Measurements from ENCODE around the gene TFCP2.
"Not testable (repeated sequence)": the region's sequence is repeated elsewhere in the genome, so short reads cannot be mapped to it uniquely, and the experiment has no call there.

TFCP2 gene

GRCh38 chr12:51082561-51083125, 90.3 kb downstream of the TFCP2 start:
- DNase-seq (ENCODE audit: low read depth) = no peak

DNA sequence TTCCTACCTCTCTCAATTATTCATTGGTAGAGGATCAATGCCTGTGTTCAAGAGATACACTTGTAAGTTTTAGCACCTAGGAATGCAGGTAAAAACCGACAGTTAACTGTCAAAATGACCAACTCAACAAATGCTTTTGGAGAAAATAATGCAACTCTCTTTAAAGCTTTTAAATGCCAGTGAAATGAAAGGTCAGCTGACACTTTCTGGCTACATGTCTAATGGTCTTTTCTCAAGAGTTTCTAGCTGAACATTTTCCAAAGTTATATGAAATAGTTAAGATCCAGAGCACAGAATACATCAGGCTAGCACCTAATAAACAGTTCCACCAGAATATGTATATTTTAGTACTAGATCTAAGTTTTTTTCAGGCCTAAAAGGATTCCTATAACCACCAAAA, 91.5 kb downstream of the TFCP2 start:
- no peak for DNase-seq (ENCODE audit: low read depth)

DNA sequence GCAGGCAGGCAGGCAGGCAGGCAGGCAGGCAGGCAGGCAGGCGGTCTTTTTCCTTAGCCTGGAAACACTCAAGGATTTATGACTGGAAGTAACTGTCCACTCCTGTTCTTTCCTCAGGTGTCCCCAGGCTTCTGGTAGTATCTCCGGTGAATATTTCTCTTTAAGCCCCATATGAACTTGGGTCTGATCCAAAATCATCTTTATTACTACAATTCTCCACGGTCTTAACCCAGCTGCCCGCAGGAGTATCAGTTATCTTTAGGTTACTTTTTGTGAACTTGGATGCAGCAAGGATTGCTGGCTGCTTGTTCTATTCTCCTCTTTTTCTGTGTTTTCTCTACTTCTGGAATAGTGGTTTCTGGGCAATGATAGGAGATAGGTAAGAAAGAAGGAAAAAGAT, 92.8 kb downstream of the TFCP2 start:
- no peak for DNase-seq (ENCODE audit: low read depth)

GRCh38 chr12:51078866-51079265, 94.1 kb downstream of the TFCP2 start:
- DNase-seq (ENCODE audit: low read depth) = not testable (repeated sequence)

GRCh38 chr12:51078346-51078745, 94.6 kb downstream of the TFCP2 start:
- not testable (repeated sequence) for DNase-seq (ENCODE audit: low read depth)

DNA sequence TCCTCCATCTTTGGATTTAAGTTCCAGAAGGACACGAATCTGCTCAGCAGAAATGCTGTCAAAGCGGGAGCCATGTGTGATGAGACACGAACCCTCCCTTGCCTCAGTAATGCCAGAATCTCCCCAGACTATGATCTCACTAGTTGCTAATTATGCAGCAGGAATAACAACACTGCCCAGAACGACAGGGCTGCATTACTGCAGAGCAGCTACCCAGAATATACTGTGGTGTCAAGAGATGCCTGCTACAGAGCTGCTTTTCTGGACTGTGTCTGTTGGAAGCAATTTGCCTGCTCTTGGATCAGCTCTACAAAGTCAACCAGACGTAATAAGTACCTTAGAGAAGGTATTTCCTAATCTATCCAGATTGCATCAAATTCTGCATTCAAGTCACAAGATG, 95.0 kb downstream of the TFCP2 start:
- no peak for DNase-seq (ENCODE audit: low read depth)

DNA sequence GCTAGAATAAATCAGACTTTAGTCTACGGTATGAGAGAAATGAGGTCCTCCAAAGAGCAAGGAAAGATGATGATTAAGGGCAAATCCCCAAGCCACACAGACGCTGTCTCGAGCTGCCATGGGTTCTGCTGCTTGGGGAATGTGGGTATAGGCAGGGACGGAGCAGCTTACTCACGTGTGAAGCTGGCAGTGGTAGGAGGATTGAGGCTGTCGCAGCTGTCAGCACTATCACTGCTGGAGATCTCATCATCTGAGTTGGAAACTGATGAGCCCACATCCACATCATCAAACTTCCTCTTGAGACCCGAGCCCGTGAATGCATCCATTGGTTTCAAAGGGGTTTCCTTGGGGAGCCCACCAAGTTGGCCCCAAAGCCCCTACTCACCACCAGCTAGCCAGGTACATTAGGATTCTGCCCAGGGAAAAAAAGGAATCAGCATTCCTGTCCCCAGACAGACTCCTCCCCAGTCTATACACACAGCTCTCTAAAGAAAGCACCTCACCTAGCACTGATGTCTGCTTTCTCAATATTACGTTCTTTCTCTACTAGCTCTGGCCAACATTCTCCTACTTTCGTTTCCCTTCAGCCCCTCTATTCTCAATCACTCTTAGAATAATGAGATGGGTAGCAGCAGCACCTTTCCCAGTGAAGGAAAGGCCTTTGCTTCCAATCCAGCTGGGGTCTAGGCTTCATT, 96.6 kb downstream of the TFCP2 start:
- DNase-seq (ENCODE audit: low read depth) = no peak

DNA sequence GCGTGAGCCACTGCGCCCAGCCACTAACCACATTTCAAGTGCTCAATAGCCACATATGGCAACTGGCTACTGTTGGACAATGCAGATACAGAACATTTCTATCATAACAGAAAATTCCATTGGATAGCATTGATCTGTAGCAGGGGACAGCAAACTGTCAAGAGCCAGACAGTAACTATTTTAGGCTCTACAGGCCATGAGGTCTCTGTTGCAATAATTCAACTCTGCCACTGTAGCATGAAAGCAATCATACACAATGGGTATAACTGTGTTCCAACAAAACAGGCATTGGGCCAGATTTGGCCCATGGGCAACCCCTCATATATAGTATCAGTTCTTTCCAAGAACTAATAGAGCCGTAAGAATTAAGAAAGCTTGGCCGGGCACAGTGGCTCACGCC, 97.5 kb downstream of the TFCP2 start:
- no peak for DNase-seq (ENCODE audit: low read depth)

DNA sequence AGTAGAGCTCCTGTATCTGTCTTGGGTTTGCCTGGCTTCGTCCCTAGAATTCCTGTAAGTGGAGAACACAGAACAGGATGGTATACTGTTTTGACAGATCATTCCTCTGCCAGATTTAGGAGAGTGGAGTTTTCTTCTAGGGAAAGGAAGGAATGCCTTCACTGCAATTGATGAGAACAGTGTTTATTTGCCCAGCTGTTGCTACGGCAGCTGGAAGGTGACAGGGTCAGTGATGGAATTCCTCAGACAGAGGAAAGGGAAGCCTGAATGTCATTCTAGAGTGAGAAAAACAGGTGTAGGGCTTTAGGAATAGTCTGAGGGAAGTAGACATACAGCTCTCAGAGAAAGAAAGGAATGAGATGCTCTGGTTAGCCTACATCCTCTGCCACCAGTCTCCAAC, 101.3 kb downstream of the TFCP2 start:
- no peak for DNase-seq (ENCODE audit: low read depth)

DNA sequence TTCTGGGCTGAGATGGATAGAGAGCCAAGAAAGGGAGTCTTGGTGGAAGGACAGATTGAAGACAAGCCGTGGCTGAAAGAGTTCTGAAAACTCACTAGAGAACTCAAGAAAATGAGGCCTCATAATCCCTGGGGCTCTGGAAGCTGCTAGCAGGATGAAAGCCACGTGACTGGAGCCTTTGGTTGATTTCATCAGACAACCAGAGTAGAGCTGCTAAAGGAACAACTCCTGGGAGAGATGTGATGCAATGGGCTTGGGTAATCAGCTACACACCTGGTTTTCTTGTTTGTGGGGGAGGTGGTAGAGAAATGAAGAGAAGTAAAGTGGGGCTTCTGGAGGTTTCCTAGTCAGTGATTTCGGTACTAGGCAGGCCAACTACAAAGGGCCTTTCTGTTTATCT, 102.9 kb downstream of the TFCP2 start:
- DNase-seq (ENCODE audit: low read depth) = no peak

- DNase-seq (ENCODE audit: low read depth) = no peak
Measured at GRCh38 chr12:51067771-51068170, 105.2 kb downstream of the TFCP2 start.

GRCh38 chr12:51067229-51067628, 105.7 kb downstream of the TFCP2 start:
- DNase-seq (ENCODE audit: low read depth) = no peak

DNA sequence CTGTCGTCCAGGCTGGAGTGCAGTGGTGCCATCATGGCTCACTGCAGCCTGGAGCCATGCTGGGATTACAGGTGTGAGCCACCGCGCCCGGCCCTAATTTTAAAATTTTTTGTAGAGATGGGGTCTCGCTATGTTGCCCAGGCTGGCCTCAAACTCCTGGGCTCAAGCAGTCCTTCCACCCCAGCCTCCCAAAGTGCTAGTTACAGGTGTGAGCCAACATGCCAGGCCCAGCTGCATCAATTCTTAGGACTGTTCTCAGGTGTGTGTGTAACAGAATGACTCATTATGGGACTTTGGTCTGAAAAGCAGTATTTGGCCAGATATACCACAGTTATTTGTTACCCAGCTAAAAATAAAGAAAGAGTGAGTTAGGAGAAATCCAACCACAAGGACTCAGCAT, 107.4 kb downstream of the TFCP2 start:
- DNase-seq (ENCODE audit: low read depth) = no peak

- DNase-seq (ENCODE audit: low read depth) = no peak
Measured at GRCh38 chr12:51062631-51063397, 110.1 kb downstream of the TFCP2 start.

- DNase-seq (ENCODE audit: low read depth) = no peak
Measured at GRCh38 chr12:51059086-51059485, 113.8 kb downstream of the TFCP2 start.

DNA sequence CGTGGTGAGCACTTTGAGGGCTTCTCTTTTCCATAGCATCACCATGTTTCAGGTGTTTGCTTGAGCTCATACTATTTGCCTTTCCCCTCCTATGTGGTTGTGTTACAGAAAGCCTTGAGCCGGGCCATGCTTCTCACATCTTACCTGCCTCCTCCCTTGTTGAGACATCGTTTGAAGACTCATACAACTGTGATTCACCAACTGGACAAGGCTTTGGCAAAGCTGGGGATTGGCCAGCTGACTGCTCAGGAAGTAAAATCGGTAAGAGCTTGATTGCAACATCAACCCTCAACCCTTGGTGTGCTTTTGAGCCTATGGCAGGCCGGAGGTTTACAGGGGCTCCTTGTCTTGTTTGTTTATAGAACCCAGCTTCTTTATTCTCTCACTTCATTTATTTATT, 116.7 kb downstream of the TFCP2 start:
- DNase-seq (ENCODE audit: low read depth) = no peak

GRCh38 chr12:51055060-51055459, 117.9 kb downstream of the TFCP2 start:
- DNase-seq (ENCODE audit: low read depth) = no peak

- no peak for DNase-seq (ENCODE audit: low read depth)
Measured at GRCh38 chr12:51051787-51052186, 121.1 kb downstream of the TFCP2 start.

DNA sequence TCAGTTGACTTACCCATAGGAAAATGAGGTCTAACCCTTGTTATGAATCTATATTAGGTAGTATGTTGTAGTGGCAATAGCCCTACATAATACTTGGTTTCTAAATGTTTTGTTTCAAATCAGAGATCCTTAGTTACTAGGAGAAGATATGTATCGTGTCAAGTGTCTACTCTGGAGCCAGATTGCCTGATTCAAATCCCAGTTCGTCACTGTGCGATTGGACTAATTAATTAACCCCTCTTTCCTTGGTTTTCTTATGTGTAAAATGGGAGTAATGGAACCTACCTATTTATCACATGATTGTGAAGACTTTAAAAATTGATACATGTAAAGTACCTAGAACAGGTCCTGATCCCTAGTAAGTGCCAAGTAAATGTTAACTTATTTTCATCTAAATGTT, 123.4 kb downstream of the TFCP2 start:
- no peak for DNase-seq (ENCODE audit: low read depth)

GRCh38 chr12:51048661-51049251, 124.2 kb downstream of the TFCP2 start:
- no peak for DNase-seq (ENCODE audit: low read depth)

GRCh38 chr12:51047655-51048540, 125.0 kb downstream of the TFCP2 start, which contains the start of gene LETMD1:
LETMD1 (plus strand) TSS chr12:51048327; CDS start chr12:51048357, 30 bp downstream.
- peak; percentile 86 for DNase-seq (ENCODE audit: low read depth)

All from activated T-cell treated with anti-CD3 and anti-CD28 coated beads for 1 hour (primary cell).